ENCODE measurements around the gene FBLN1. TPM values are rescaled to one million over a fixed set of nuclear protein-coding genes. Genes with fewer than 3 reads are reported as not detected.

FBLN1 gene
- total RNA-seq, 1 experiment from 2014 or later, result 28.6 TPM

- intact Hi-C loops (cut with micrococcal nuclease; ENCODE audit: unreplicated experiment), result no loop called here
Measured at GRCh38 chr22:45547016-45547345, 44.3 kb downstream of the FBLN1 start.

GRCh38 chr22:45547731-45548130 is 45.0 kb downstream of the FBLN1 start:
- no TSS peak for BruUV-seq (replicated peaks)

More at GRCh38 chr22:45547016-45547345, 44.3 kb downstream of the FBLN1 start:
- Mint-ChIP-seq H3K4me1 (ENCODE audit: low read depth, unreplicated experiment) (peaks cover 14% of the 10 kb centered on the region), H3K27ac (ENCODE audit: unreplicated experiment) (no peak overlapping the region), H3K36me3 (ENCODE audit: insufficient read depth, unreplicated experiment) (peaks cover 3% of the 10 kb centered on the region), H3K9me3 (ENCODE audit: low read depth, unreplicated experiment) (no peaks in the 10 kb centered on the region), H3K27me3 (ENCODE audit: unreplicated experiment) (no peaks in the 10 kb centered on the region), H3K4me3 (ENCODE audit: low read depth, unreplicated experiment) (no peak overlapping the region)
- no peak for TF ChIP-seq CTCF (IDR thresholded peaks at IDR 0.05; ENCODE audit: unreplicated experiment)
- DNase-seq, result no peak
- BruUV-seq (replicated peaks), result no TSS peak
- CTCF ChIA-PET, result interaction anchor here (0.7 kb wide), 1 partner anchor 16 kb away, joined by 5 read pairs; no protein-coding TSS in a partner anchor

GRCh38 chr22:45548247-45548840 is 45.7 kb downstream of the FBLN1 start:
- H3K4me3 Mint-ChIP-seq (ENCODE audit: low read depth, unreplicated experiment), result no peak overlapping the region
- no peaks in the 10 kb centered on the region for H3K27me3 Mint-ChIP-seq (ENCODE audit: unreplicated experiment)
- intact Hi-C loops (cut with micrococcal nuclease; ENCODE audit: unreplicated experiment), result no loop called here
- peaks cover 3% of the 10 kb centered on the region for H3K36me3 Mint-ChIP-seq (ENCODE audit: insufficient read depth, unreplicated experiment)
- CTCF ChIA-PET, result interaction anchor here (2.2 kb wide), 1 partner anchor 107 kb away, joined by 9 read pairs; no protein-coding TSS in a partner anchor
- no peak for DNase-seq
- H3K27ac Mint-ChIP-seq (ENCODE audit: unreplicated experiment), result no peak overlapping the region
- BruUV-seq (replicated peaks), result no TSS peak
- peaks cover 18% of the 10 kb centered on the region for H3K4me1 Mint-ChIP-seq (ENCODE audit: low read depth, unreplicated experiment)
- no peaks in the 10 kb centered on the region for H3K9me3 Mint-ChIP-seq (ENCODE audit: low read depth, unreplicated experiment)
- TF ChIP-seq CTCF (IDR thresholded peaks at IDR 0.05; ENCODE audit: unreplicated experiment), result no peak

More at GRCh38 chr22:45547731-45548130, 45.0 kb downstream of the FBLN1 start:
- Mint-ChIP-seq H3K4me1 (ENCODE audit: low read depth, unreplicated experiment) (peaks cover 14% of the 10 kb centered on the region), H3K4me3 (ENCODE audit: low read depth, unreplicated experiment) (no peak overlapping the region), H3K27ac (ENCODE audit: unreplicated experiment) (no peak overlapping the region), H3K9me3 (ENCODE audit: low read depth, unreplicated experiment) (no peaks in the 10 kb centered on the region), H3K36me3 (ENCODE audit: insufficient read depth, unreplicated experiment) (peaks cover 3% of the 10 kb centered on the region), H3K27me3 (ENCODE audit: unreplicated experiment) (no peaks in the 10 kb centered on the region)
- intact Hi-C loops (cut with micrococcal nuclease; ENCODE audit: unreplicated experiment), result no loop called here
- no peak for TF ChIP-seq CTCF (IDR thresholded peaks at IDR 0.05; ENCODE audit: unreplicated experiment)
- DNase-seq, result no peak
- CTCF ChIA-PET, result no interaction called here

- BruUV-seq (replicated peaks), result no TSS peak
- no peaks in the 10 kb centered on the region for H3K9me3 Mint-ChIP-seq (ENCODE audit: low read depth, unreplicated experiment)
- peak; percentile 49 for TF ChIP-seq CTCF (IDR thresholded peaks at IDR 0.05; ENCODE audit: unreplicated experiment)
- H3K27ac Mint-ChIP-seq (ENCODE audit: unreplicated experiment), result peak overlapping the region; percentile 58
- peak; percentile 69 for DNase-seq
- peaks cover 26% of the 10 kb centered on the region for H3K4me1 Mint-ChIP-seq (ENCODE audit: low read depth, unreplicated experiment)
- intact Hi-C loops (cut with micrococcal nuclease; ENCODE audit: unreplicated experiment), result no loop called here
- no peaks in the 10 kb centered on the region for H3K27me3 Mint-ChIP-seq (ENCODE audit: unreplicated experiment)
- peaks cover 8% of the 10 kb centered on the region for H3K36me3 Mint-ChIP-seq (ENCODE audit: insufficient read depth, unreplicated experiment)
- CTCF ChIA-PET, result interaction anchor here (0.6 to 2.2 kb wide), 5 partner anchors 88 to 315 kb away, joined by 3 to 10 read pairs (median 5); no protein-coding TSS in a partner anchor
- peak overlapping the region; percentile 9 for H3K4me3 Mint-ChIP-seq (ENCODE audit: low read depth, unreplicated experiment)
Measured at GRCh38 chr22:45548991-45549761, 46.5 kb downstream of the FBLN1 start.
